ENCODE measurements around the gene ARG1. TPM values are rescaled to one million over a fixed set of nuclear protein-coding genes. Genes with fewer than 3 reads are reported as not detected.

The ARG1 gene
- total and polyA plus RNA-seq, 10 of the 15 experiments (the other 5 are each of a cell fraction or from before 2014, with no cell fraction given): 0.33 TPM; not detected in 9

- TF ChIP-seq CHD2 (IDR thresholded peaks at IDR 0.05; ENCODE audit: borderline replicate concordance, low read depth, low read length): peak; percentile 74
- TF ChIP-seq RCOR1 (conservative IDR thresholded peaks at IDR 0.05; ENCODE audit: low read depth, low read length): peak; percentile 91; the same call in 1 of the 2 replicates
- TF ChIP-seq EP300 (IDR thresholded peaks at IDR 0.05; ENCODE audit: borderline replicate concordance in 1 of 2, control insufficient read depth in 1 of 2, low read depth in 2 of 2, low read length in 2 of 2): peak in 1 of 2 experiments; percentile 52; a peak in 1 of 4 replicates
- TF ChIP-seq STAT1 (conservative IDR thresholded peaks at IDR 0.05): peak; percentile 98; the same call in 1 of the 2 replicates
- peak; percentile 70; the same call in 1 of the 2 replicates for TF ChIP-seq ZNF217 (IDR thresholded peaks at IDR 0.05)
- TF ChIP-seq SUPT20H (IDR thresholded peaks at IDR 0.05; ENCODE audit: borderline replicate concordance, control insufficient read depth, low read depth, low read length): no peak
- no peak for TF ChIP-seq USF2 (IDR thresholded peaks at IDR 0.05; ENCODE audit: borderline replicate concordance, low read depth, low read length)
- peak; percentile 100 for TF ChIP-seq GABPA (IDR thresholded peaks at IDR 0.05; ENCODE audit: low read depth)
- TF ChIP-seq ZBTB11 (CRISPR knock-in tag; IDR thresholded peaks at IDR 0.05): peak; percentile 99
- peak; percentile 86; the same call in 1 of the 2 replicates for TF ChIP-seq SMAD5 (IDR thresholded peaks at IDR 0.05; ENCODE audit: low read depth)
- TF ChIP-seq YBX1 (IDR thresholded peaks at IDR 0.05): no peak
- TF ChIP-seq BMI1 (IDR thresholded peaks at IDR 0.05; ENCODE audit: borderline replicate concordance): no peak; the same call in 1 of the 2 replicates
- TF ChIP-seq ATF2 (IDR thresholded peaks at IDR 0.05; ENCODE audit: low read length): 0 out of 2 replicates have a peak, but pooled peaks have one; percentile 34
- TF ChIP-seq PML (IDR thresholded peaks at IDR 0.05; ENCODE audit: low read length): peak; percentile 82
- no peak for TF ChIP-seq RAD51 (IDR thresholded peaks at IDR 0.05)
- TF ChIP-seq ETV6 (conservative IDR thresholded peaks at IDR 0.05 in 1 of 2, IDR thresholded peaks at IDR 0.05 in 1 of 2; ENCODE audit: borderline replicate concordance in 1 of 2, low read depth in 1 of 2): peak in 1 of 2 experiments; percentile 72; a peak in 1 of 4 replicates
- peak; percentile 92 for TF ChIP-seq YY1 (IDR thresholded peaks at IDR 0.05; ENCODE audit: low read depth, low read length)
- peak; percentile 74 for TF ChIP-seq SP1 (IDR thresholded peaks at IDR 0.05; ENCODE audit: low read depth, low read length)
- TF ChIP-seq DPF2 (IDR thresholded peaks at IDR 0.05): peak; percentile 89
- TF ChIP-seq CREM (IDR thresholded peaks at IDR 0.05; ENCODE audit: low read depth): peak; percentile 90
- TF ChIP-seq KAT2A (conservative IDR thresholded peaks at IDR 0.05; ENCODE audit: control insufficient read depth, low read depth, low read length): no peak
- 0 out of 2 replicates have a peak, but pooled peaks have one; percentile 18 for TF ChIP-seq IRF5 (IDR thresholded peaks at IDR 0.05; ENCODE audit: borderline replicate concordance)
These were observed 55.0 kb downstream of the ARG1 start, which contains the start of gene MED23 (continued) for GRCh38 chr6:131627724-131628682.

Measured in GM12878 (cell line).